CD4-positive, alpha-beta T cell treated with Interleukin-4 for 4 hours (primary cell): ENCODE data around the gene AVEN.

Experiments
- DNase-seq: peaks from one replicate; pipeline ENCODE4 v3.0.0-alpha.2; 2020

AVEN gene

GRCh38 chr15:33980159-33980558, 58.8 kb downstream of the AVEN start:
- DNase-seq: no peak

DNA sequence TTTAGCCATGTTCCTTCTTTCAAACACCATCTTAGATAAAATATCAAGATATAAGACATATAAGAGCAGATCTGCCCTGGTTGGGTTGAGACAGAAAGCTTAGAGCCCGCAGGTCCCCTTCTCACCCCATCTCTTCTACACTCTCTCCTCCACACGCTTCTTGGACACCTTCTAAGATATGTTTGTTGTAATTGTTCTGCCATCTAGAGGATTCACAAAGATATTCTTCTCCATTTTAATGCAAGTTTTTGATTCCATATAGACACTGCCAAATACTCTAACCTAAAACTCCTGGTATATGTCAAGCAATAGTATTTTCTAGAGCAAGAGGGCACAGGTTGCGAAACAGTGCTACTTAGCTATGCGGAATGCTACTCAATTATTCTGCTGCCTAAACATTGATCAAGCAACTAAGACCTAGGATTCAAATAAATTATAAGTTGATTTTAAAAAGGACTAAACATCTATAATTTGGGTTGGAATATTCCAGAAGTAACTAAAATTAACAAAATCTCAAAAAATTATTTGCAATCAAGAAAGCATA, 63.9 kb downstream of the AVEN start:
- no peak for DNase-seq

DNA sequence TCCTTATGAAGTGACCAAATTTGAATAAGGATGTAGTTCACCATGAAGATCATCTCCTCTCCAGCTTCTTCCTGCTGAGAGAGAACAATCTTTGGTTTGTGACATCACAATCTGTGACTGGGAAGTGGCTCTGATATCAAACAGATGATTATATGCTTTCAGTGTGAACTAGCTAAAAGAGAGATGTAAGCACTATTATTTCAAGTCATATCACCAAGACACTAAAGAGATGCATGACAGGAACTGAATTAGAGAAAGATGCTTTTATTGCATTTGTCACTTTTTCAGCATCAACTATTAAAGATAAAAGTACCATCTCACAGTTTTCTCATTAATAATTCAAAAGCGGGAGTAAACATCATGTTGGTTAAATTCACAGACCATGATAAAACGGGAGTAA, 67.2 kb downstream of the AVEN start:
- no peak for DNase-seq

DNA sequence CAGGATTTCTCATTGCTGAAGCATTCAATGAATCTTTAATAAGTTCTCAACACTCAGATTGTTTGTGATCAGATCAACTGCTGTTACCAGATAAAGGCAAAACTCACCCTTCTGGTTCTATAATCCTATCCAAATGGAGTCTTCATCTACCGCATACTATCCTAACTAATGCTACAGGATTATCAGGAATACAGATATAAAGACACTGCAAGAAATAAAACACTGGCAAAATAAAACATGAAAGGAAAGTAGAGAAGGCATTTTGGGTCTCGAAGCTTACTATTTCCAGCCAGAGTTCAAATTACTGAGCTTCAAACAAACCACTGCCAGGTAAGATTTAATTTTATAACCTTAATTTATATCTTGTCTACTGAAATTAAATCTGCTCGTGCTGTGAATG, 70.2 kb downstream of the AVEN start:
- DNase-seq: no peak

- DNase-seq: no peak
These were observed 70.8 kb downstream of the AVEN start, which contains the start of gene CHRM5 for GRCh38 chr15:33968224-33968623. Gene CHRM5 (plus strand): TSS chr15:33968497. CDS start chr15:34062718, 94,221 bp downstream.

- no peak for DNase-seq
These were observed 74.4 kb downstream of the AVEN start for GRCh38 chr15:33964665-33965040.

DNA sequence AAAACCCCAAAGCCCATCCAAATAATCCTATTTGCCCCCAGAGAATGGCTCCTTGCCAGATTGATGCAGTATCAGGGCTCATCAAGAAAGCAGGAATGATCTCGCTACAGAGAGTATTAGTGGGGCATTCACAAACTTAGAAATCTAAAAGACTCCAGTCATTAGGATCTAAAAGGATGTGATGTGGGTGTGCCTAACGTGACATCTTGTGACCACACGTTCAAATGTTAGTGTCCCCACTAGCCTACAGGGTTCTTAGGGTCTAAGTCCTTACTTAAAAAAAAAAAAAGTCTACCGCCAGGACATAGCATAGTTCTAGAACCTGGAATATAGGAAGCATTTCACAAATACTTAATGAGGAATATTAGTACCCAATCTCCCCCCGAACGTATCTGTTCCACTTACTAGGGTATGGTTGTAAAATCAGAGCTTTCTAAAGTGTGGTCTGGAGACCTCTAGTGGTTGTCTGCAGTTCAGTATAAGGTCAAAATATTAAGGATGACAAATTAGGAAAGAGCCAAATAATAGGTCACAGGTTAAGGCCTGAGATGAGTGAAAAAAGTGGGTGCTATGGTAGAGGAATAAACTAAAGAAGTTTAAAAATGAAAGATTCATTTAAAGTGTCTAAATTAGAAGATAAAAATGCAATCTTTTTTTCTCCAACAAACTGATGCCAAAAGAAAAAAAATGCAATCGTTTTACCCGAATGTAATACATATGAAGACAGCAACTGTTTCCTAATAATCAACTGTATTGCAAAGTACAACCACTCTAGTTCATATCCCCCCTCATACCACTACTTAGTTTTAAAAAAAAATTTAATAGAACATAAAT, 75.0 kb downstream of the AVEN start:
- no peak for DNase-seq

DNA sequence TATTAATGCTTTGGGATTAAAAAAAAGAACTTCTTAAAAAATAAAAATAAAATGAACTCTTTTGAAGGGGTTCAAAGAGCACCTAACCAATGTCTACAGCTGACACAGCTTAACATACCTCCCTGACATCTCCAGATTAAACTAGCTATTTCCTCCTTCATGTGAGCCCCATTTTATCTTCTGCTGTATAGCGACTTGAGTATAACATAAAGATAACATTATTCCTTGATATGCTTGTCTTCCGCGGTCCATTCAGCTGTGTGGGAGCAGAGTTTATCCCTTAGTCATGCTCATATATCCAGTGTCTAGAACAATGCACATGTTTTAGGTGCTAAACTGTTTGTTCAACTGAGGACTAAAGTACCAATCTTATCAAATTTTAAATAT, 78.5 kb downstream of the AVEN start:
- no peak for DNase-seq

DNA sequence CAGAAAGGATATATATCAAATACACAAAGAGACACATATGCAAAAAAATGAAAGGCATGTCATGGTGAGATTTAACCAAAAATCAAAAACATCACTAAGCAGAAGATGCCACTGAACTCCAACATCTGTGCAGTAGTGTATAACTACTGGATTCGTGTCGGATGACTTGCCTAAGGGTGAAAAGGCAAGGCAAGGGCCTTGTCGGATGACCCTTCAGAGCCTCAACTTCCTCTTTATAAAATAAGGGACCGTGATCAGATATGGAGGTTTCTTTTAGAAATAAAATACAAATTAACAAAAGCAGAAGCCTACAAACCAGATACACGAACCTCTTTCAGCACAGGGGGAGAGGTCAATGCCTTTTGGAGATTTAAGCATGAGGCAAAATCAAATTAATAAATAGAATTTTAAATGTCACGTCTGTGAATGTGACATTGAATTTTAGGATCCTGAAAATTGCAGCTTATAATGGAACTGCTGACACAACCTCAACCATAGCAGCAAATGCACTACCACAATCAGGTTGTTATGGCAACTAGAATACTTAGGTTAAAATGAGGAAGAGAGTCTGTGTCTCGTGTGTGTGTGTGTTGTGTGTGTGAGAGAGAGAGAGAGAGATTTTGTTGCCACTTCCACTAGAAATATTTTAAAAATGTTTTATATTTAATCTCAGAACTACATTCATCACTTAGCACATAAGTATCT, 79.0 kb downstream of the AVEN start:
- no peak for DNase-seq

GRCh38 chr15:33956397-33956796, 82.6 kb downstream of the AVEN start:
- DNase-seq: no peak

GRCh38 chr15:33955945-33956344, 83.1 kb downstream of the AVEN start:
- no peak for DNase-seq

- DNase-seq: no peak
These were observed 92.9 kb downstream of the AVEN start for GRCh38 chr15:33946152-33946551.

GRCh38 chr15:33941279-33942063, 97.5 kb downstream of the AVEN start:
- no peak for DNase-seq

- DNase-seq: no peak
These were observed 104.1 kb downstream of the AVEN start for GRCh38 chr15:33934921-33935320.

- DNase-seq: no peak
These were observed 104.6 kb downstream of the AVEN start for GRCh38 chr15:33934396-33934795.

DNA sequence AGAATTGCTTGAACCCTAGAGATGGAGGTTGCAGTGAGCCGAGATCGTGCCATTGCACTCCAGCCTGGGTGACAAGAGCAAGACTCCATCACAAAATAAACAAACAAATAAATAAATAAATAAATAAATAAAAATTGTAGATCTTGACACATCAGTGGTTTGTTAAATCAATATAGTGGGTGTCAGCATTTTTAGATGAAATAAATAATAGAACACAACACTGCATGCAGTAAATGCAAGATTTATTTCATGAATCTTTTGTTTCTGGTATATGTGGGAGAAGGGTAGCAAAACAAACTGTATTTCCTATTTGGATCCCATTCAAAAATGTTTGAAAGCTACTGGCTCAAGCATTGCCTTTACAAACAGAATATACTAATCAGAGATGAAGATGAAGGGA, 106.3 kb downstream of the AVEN start:
- no peak for DNase-seq

GRCh38 chr15:33926260-33926659, 112.7 kb downstream of the AVEN start:
- no peak for DNase-seq

DNA sequence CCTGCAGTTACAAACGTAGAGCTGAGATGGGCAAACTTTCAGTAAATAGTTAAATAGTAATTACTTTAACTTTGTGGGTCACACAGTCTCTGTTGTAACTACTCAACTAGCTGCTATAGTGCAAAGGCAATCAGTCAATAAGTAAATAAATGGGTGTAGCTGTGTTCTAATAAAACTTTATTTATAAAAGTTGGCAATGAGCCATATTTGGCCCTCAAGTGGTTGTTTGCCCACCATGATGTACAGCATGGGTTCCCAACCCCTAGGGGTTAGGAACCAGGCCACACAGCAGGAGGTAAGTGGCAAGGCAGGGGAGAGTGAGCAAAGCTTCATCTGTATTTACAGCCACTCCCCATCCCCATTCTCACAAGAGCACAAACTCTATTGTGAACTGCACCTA, 115.6 kb downstream of the AVEN start:
- no peak for DNase-seq

GRCh38 chr15:33915571-33916407, 123.2 kb downstream of the AVEN start:
- no peak for DNase-seq

DNA sequence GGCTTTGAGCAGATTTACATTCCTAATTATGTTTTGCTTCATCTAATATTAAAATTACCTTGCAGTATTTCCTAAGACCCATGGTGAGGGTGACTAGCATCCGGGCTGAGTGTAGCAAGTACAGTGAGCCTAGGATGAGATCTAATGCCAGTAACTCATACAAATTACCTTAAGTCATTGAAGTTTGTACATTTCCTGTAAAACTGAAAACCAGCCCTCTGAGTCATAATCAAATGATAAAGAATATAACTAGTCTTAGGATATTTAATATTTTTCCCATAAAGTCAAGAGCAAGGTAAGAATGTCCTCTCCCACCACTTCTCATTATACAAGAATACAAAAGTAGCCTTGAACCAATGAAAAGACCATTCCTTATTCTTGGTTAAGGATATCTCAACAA, 125.5 kb downstream of the AVEN start:
- DNase-seq: no peak

GRCh38 chr15:33912326-33912725, 126.7 kb downstream of the AVEN start:
- no peak for DNase-seq

- DNase-seq: no peak
These were observed 128.3 kb downstream of the AVEN start for GRCh38 chr15:33910741-33911140.
